K562 (cell line): ENCODE data around the gene ECT2. TPM values are rescaled to one million over a fixed set of nuclear protein-coding genes. Genes with fewer than 3 reads are reported as not detected.

ENCODE experiments used
- ATAC-seq: fragments of 200-7000 bp; cut with Tn5 transposase; 3 replicates; pipeline ENCODE4 v1.9.1; 2020; ENCODE audit warnings: moderate library complexity
- BruUV-seq: library from RNA; stranded (reverse); fragments of 400-500 nt; replicated peaks from 2 replicates; lab custom pipeline; 2021; lab: Mats Ljungman, UMichigan
- CTCF ChIA-PET: fragments of 300-600 bp; formaldehyde crosslinking; extraction: SDS; loops from one replicate; lab custom pipeline; 2021; ENCODE audit warnings: low intra/inter-chr PET ratio; lab: Yijun Ruan, JAX
- POLR2A ChIA-PET: fragments of 300-600, 350-650 bp; sonication (Branson Sonifier 250); formaldehyde crosslinking; extraction: SDS; loops from one replicate; lab custom pipeline; 2021; ENCODE audit warnings: antibody characterized with exemption, inconsistent platforms; lab: Yijun Ruan, JAX
- DNase-seq, 4 experiments: peaks; one replicate each; pipeline versions ENCODE4 v3.0.0 to v3.0.0-alpha.2; 2011 to 2018; ENCODE audit warnings: low spot score in 3 of 4, mixed read lengths in 3 of 4; ENCODE audit errors: extremely low read depth in 1 of 4
- FAIRE-seq: peaks from 2 replicates; lab custom pipeline; 2011; peaks lifted over from hg19 to GRCh38; lab: Jason Lieb, UNC
- H2AFZ ChIP-seq: 2 replicates; pipeline ENCODE4 v1.6.0; 2011; ENCODE audit warnings: low read depth, low read length, control low read depth, inconsistent platforms
- H3K27ac ChIP-seq: fragments of 200-600 bp; 3 replicates; pipeline ENCODE4 v1.8.0; 2011; ENCODE audit warnings: low read depth, mild to moderate bottlenecking, control low read depth, inconsistent platforms, low read length, moderate library complexity, mixed read lengths; ENCODE audit errors: extremely low read depth
- H3K27me3 ChIP-seq, 2 experiments: fragments of 300-600 bp in 1 of 2; 2 replicates in 1 of 2; 3 replicates in 1 of 2; pipeline versions ENCODE4 v1.6.0 to v1.8.0; 2011; ENCODE audit warnings: inconsistent platforms in 2 of 2, low read length in 2 of 2, mild to moderate bottlenecking in 1 of 2, mixed read lengths in 1 of 2, moderate library complexity in 1 of 2; ENCODE audit not compliant: control insufficient read depth in 2 of 2, insufficient read depth in 2 of 2
- H3K36me3 ChIP-seq: fragments of 300-600 bp; 3 replicates; pipeline ENCODE4 v1.8.0; 2011; ENCODE audit warnings: mild to moderate bottlenecking, low read length, inconsistent platforms; ENCODE audit not compliant: control insufficient read depth, insufficient read depth
- H3K4me1 ChIP-seq, 2 experiments: fragments of 200-600 bp in 1 of 2; replicated peaks in 1 of 2; 2 replicates in 1 of 2; 3 replicates in 1 of 2; pipeline versions ENCODE4 v1.5.1 to v1.8.0; 2011; ENCODE audit warnings: inconsistent platforms in 2 of 2, low read length in 2 of 2, mild to moderate bottlenecking in 1 of 2, mixed read lengths in 1 of 2, moderate library complexity in 1 of 2; ENCODE audit not compliant: control insufficient read depth in 2 of 2, insufficient read depth in 2 of 2
- H3K4me2 ChIP-seq: 2 replicates; pipeline ENCODE4 v1.6.1; 2011; ENCODE audit warnings: low read length, control low read depth, inconsistent platforms, mixed read lengths; ENCODE audit not compliant: insufficient read depth
- H3K4me3 ChIP-seq: fragments of 200-600 bp; sonication (generic), shearing (Covaris generic); 2 replicates; pipeline ENCODE4 v1.5.1; 2016; ENCODE audit warnings: control low read depth, inconsistent platforms
- H3K79me2 ChIP-seq: fragments of 200-600 bp; 3 replicates; pipeline ENCODE4 v1.8.0; 2011; ENCODE audit warnings: low read length, inconsistent platforms; ENCODE audit not compliant: control insufficient read depth, insufficient read depth
- H3K9ac ChIP-seq, 2 experiments: 2 replicates each; pipeline versions ENCODE4 v1.6.0 to v1.6.1; 2011; ENCODE audit warnings: low read depth in 2 of 2, low read length in 2 of 2, control low read depth in 1 of 2, inconsistent platforms in 1 of 2, mild to moderate bottlenecking in 1 of 2, mixed read lengths in 1 of 2; ENCODE audit not compliant: insufficient read depth in 1 of 2
- H3K9me1 ChIP-seq: one replicate; pipeline ENCODE4 v1.6.0; 2011; ENCODE audit warnings: inconsistent platforms, mild to moderate bottlenecking, low read length, moderate library complexity; ENCODE audit not compliant: control insufficient read depth, insufficient read depth
- H3K9me3 ChIP-seq: replicated peaks from 2 replicates; pipeline ENCODE4 v1.5.1; 2011; ENCODE audit warnings: low read depth, low read length, inconsistent platforms; ENCODE audit not compliant: control insufficient read depth, insufficient read depth
- H4K20me1 ChIP-seq: replicated peaks from 2 replicates; pipeline ENCODE4 v1.6.1; 2011; ENCODE audit warnings: low read length, inconsistent platforms, mixed read lengths; ENCODE audit not compliant: control insufficient read depth, insufficient read depth
- ESRRB ChIP-seq: fragments of 250-450 bp; sonication (Bioruptor Pico); IDR thresholded peaks from 2 replicates; pipeline ENCODE4 v1.5.0; 2020; ENCODE audit warnings: mild to moderate bottlenecking, moderate library complexity, borderline replicate concordance
- HMGN3 ChIP-seq: IDR thresholded peaks from 2 replicates; pipeline ENCODE4 v1.6.1; 2011; ENCODE audit warnings: borderline replicate concordance, low read depth, mild to moderate bottlenecking, mixed read lengths, low read length; ENCODE audit not compliant: insufficient read length; ENCODE audit errors: extremely low read depth
- PHB ChIP-seq: fragments of 250-450 bp; sonication (Bioruptor Pico); IDR thresholded peaks from 2 replicates; pipeline ENCODE4 v1.5.0; 2021
- PTBP1 ChIP-seq: fragments of 200-400 bp; formaldehyde crosslinking; IDR thresholded peaks from 2 replicates; pipeline ENCODE4 v1.6.1; 2017; ENCODE audit warnings: low read depth, low read length
- RAD21 ChIP-seq, 2 experiments: fragments of 250-450 bp in 1 of 2; fragments of 450-650 bp in 1 of 2; sonication (Bioruptor Pico) in 1 of 2; formaldehyde crosslinking in 1 of 2; IDR thresholded peaks in 1 of 2; conservative IDR thresholded peaks in 1 of 2; 2 replicates each; pipeline versions ENCODE4 v1.4.0 to v1.8.0; 2020 to 2022; ENCODE audit warnings: mild to moderate bottlenecking in 2 of 2, moderate library complexity in 1 of 2
- ZNF134 ChIP-seq: fragments of 250-450 bp; sonication (Bioruptor Pico); conservative IDR thresholded peaks from 2 replicates; pipeline ENCODE4 v1.4.0; 2020
- ZNF239 ChIP-seq: fragments of 250-450 bp; sonication (Bioruptor Pico); IDR thresholded peaks from 2 replicates; pipeline ENCODE4 v1.4.0; 2020; ENCODE audit warnings: mild to moderate bottlenecking
- ZNF311 ChIP-seq: fragments of 250-450 bp; sonication (Bioruptor Pico); IDR thresholded peaks from 2 replicates; pipeline ENCODE4 v1.4.0; 2020; ENCODE audit warnings: mild to moderate bottlenecking, moderate library complexity
- WGBS: fragments of 100-300 bp; shearing (Covaris generic); methylation state at CpG from one replicate; pipeline ENCODE4 v1.1.6; 2016; ENCODE audit warnings: low coverage, mixed read lengths; ENCODE audit not compliant: insufficient coverage; ENCODE audit errors: missing lambda C conversion rate; 5-methylcytosine and 5-hydroxymethylcytosine counted together
- in situ Hi-C: fragments of 300-500 bp; cut with MboI; formaldehyde crosslinking; loops from 4 replicates; pipeline ENCODE4 v1.15.0; 2018; ENCODE audit warnings: inconsistent platforms, mixed read lengths
- intact Hi-C: fragments of 100-400 bp; cut with micrococcal nuclease; formaldehyde crosslinking; loops from 2 replicates; pipeline ENCODE4 v1.14.2; 2022
- polyA plus RNA-seq, 8 experiments: library from polyadenylated mRNA; depleted of rRNA in 4 of 8; stranded (reverse) in 5 of 8; unstranded in 3 of 8; fragments of >200 nt; fragmentation: Nextera tagmentation in 2 of 8; fragmentation: Illumina TruSeq in 1 of 8; extraction: Ambion mirVana in 2 of 8; extraction: Trizol in 1 of 8; gene quantifications; 2 replicates each; pipeline versions ENCODE4 v1.2.1 to v1.2.3, GENCODE V29; 2011 to 2014; ENCODE audit warnings: inconsistent platforms in 1 of 8, missing spikeins in 1 of 8
- total RNA-seq, 7 experiments: library from RNA; depleted of rRNA in 6 of 7; stranded (reverse); fragments of >200 nt in 6 of 7; fragmentation: Illumina TruSeq in 2 of 7; extraction: Trizol in 2 of 7; gene quantifications; 2 replicates each; pipeline versions ENCODE4 v1.2.1 to v1.2.3, GENCODE V29; 2011 to 2021; ENCODE audit warnings: low replicate concordance in 1 of 7
- TF ChIP-seq, protein P1 (sequence below): fragments of 450-650 bp; formaldehyde crosslinking; IDR thresholded peaks from 2 replicates; pipeline ENCODE4 v1.4.0; 2020; ENCODE audit warnings: mild to moderate bottlenecking
- TF ChIP-seq, protein P2 (sequence below): fragments of 150-350 bp; IDR thresholded peaks from 2 replicates; pipeline ENCODE4 v1.6.1; 2014; ENCODE audit warnings: low read depth, mild to moderate bottlenecking, low read length, borderline replicate concordance
- TF ChIP-seq, protein P3 (sequence below), 2 experiments: IDR thresholded peaks; 2 replicates each; pipeline ENCODE4 v1.6.1; 2012; ENCODE audit warnings: improper control_type of control experiment in 2 of 2, low read depth in 2 of 2, low read length in 2 of 2, borderline replicate concordance in 1 of 2

The ECT2 gene
- total and polyA plus RNA-seq, 9 of the 15 experiments (the other 6 are each of a cell fraction or from before 2014, with no cell fraction given), result 19.0 to 53.0 (median 36.5) TPM

DNA sequence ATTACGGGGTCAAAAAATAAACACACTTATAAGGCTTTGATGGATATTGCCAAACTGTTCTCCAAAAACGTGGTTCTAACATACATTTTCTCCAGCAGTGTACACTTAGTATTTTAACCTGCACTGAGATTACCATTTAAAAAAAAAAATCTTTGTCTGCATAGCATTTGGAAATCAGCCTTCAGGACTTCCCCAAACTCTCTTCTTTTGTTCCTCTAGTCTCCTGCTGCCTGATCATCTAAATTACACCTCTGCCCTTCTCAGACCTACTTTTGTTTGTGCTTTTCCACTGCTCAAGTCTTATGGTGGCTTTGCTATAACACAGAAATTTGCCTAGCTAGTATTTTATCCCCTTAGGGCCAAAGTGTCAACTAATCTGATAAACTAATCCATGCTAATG lies 43.5 kb upstream of the ECT2 start:
- ATAC-seq (no peak), FAIRE-seq (no peak), DNase-seq (no peak)
- H3K27me3 ChIP-seq, result no peaks in the 10 kb centered on the region
- in situ Hi-C loops (no loop called here), intact Hi-C loops (no loop called here)
- peaks cover 6% of the 10 kb centered on the region; the same call in 2 of the 3 replicates for H3K79me2 ChIP-seq
- no TSS peak for BruUV-seq
- WGBS, result 65% methylated on average over 2 of the region's 2 CpGs
- CTCF ChIA-PET, result no interaction called here
- H3K4me3 ChIP-seq, result no peak overlapping the region
- H3K9me3 ChIP-seq, result no peaks in the 10 kb centered on the region
- H3K4me2 ChIP-seq, result no peak overlapping the region
- H4K20me1 ChIP-seq, result 0 out of 2 replicates have a peak, but pooled peaks cover under 1% of the 10 kb centered on the region
- no peaks in the 10 kb centered on the region for H3K9me1 ChIP-seq
- H2AFZ ChIP-seq, result no peak overlapping the region
- H3K36me3 ChIP-seq, result no peaks in the 10 kb centered on the region
- POLR2A ChIA-PET, result no interaction called here
- H3K4me1 ChIP-seq, result peaks cover 4 to 13% of the 10 kb centered on the region in 2 experiments; a peak in 4 of 5 replicates
- H3K9ac ChIP-seq, result no peak overlapping the region
- H3K27ac ChIP-seq, result no peak overlapping the region
- TF ChIP-seq, protein P1, sequence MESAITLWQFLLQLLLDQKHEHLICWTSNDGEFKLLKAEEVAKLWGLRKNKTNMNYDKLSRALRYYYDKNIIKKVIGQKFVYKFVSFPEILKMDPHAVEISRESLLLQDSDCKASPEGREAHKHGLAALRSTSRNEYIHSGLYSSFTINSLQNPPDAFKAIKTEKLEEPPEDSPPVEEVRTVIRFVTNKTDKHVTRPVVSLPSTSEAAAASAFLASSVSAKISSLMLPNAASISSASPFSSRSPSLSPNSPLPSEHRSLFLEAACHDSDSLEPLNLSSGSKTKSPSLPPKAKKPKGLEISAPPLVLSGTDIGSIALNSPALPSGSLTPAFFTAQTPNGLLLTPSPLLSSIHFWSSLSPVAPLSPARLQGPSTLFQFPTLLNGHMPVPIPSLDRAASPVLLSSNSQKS (CRISPR knock-in tag), result no peak
- no peak for TF ChIP-seq HMGN3
- TF ChIP-seq ZNF239 (CRISPR knock-in tag), result no peak
- TF ChIP-seq, protein P2, sequence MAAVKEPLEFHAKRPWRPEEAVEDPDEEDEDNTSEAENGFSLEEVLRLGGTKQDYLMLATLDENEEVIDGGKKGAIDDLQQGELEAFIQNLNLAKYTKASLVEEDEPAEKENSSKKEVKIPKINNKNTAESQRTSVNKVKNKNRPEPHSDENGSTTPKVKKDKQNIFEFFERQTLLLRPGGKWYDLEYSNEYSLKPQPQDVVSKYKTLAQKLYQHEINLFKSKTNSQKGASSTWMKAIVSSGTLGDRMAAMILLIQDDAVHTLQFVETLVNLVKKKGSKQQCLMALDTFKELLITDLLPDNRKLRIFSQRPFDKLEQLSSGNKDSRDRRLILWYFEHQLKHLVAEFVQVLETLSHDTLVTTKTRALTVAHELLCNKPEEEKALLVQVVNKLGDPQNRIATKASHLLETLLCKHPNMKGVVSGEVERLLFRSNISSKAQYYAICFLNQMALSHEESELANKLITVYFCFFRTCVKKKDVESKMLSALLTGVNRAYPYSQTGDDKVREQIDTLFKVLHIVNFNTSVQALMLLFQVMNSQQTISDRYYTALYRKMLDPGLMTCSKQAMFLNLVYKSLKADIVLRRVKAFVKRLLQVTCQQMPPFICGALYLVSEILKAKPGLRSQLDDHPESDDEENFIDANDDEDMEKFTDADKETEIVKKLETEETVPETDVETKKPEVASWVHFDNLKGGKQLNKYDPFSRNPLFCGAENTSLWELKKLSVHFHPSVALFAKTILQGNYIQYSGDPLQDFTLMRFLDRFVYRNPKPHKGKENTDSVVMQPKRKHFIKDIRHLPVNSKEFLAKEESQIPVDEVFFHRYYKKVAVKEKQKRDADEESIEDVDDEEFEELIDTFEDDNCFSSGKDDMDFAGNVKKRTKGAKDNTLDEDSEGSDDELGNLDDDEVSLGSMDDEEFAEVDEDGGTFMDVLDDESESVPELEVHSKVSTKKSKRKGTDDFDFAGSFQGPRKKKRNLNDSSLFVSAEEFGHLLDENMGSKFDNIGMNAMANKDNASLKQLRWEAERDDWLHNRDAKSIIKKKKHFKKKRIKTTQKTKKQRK, result no peak
- no peak for TF ChIP-seq ZNF134
- no peak for TF ChIP-seq ZNF311
- no peak for TF ChIP-seq ESRRB (CRISPR knock-in tag)
- TF ChIP-seq, protein P3, sequence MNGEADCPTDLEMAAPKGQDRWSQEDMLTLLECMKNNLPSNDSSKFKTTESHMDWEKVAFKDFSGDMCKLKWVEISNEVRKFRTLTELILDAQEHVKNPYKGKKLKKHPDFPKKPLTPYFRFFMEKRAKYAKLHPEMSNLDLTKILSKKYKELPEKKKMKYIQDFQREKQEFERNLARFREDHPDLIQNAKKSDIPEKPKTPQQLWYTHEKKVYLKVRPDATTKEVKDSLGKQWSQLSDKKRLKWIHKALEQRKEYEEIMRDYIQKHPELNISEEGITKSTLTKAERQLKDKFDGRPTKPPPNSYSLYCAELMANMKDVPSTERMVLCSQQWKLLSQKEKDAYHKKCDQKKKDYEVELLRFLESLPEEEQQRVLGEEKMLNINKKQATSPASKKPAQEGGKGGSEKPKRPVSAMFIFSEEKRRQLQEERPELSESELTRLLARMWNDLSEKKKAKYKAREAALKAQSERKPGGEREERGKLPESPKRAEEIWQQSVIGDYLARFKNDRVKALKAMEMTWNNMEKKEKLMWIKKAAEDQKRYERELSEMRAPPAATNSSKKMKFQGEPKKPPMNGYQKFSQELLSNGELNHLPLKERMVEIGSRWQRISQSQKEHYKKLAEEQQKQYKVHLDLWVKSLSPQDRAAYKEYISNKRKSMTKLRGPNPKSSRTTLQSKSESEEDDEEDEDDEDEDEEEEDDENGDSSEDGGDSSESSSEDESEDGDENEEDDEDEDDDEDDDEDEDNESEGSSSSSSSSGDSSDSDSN (IDR thresholded peaks at IDR 0.05; ENCODE audit: borderline replicate concordance in 1 of 2, low read depth in 2 of 2, low read length in 2 of 2), result no peak
- no peak for TF ChIP-seq PHB (CRISPR knock-in tag)
- TF ChIP-seq PTBP1, result no peak
- no peak for TF ChIP-seq RAD21 (CRISPR knock-in tag; conservative IDR thresholded peaks at IDR 0.05 in 1 of 2, IDR thresholded peaks at IDR 0.05 in 1 of 2)
